ENCODE data around the gene ERICH3. TPM values are rescaled to one million over a fixed set of nuclear protein-coding genes. Genes with fewer than 3 reads are reported as not detected.

The ERICH3 gene
- total RNA-seq, 1 donor from 2014 or later = not detected

DNA sequence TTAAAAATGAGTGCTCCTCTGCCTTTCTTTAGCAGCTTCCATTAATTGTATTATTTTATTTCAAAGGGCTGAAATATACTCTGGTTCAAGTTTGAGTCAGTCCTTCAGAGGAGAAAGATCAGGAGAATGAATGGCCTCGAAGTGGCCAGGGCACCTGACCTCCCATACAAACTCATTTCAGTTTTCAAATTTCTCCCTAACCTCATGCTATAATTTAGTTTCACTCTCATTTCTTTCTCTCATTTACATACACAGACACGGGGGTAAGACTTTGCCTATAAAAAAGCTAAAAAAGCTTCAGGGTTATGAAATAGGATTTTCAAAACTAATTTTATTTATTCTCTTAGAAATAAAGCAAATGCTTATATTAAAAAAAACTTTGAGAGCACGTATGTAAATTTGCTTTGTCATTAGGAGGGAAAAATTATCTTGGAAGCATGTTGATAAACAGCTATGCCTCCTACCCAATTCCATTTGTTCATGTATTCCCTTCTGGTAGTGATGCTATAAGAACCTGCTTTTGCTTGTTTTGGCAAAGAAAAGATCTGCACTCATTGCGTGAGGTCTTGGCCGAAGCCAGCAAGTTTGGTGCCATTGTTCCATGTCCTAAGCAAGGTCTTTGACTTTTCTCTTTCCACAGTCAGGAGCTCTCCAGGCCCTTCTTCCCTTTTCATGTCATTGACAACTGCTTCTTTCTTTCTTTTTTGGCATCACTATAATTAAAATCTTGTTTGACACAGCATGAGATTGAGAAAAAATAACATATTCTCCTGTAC, 80.8 kb downstream of the ERICH3 start:
- DNase-seq (ENCODE audit: low read depth, low spot score) = no peak

GRCh38 chr1:74591949-74592348, 81.6 kb downstream of the ERICH3 start:
- no peak for DNase-seq (ENCODE audit: low read depth, low spot score)

DNA sequence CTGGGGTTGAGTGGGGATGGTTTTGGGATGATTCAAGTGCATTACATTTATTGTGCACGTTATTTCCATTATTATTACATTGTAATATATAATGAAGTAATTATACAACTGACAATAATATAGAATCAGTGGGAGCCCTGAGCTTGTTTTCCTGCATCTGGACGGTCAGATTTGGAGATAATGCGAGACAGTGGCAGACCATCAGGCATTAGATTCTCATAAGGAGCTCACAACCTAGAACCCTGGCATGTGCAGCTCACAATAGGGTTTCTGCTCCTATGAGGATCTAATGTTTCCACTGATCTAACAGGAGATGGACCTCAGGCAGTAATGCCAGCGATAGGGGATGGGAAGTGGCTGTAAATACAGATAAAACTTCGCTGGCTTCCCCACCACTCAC, 83.3 kb downstream of the ERICH3 start:
- no peak for DNase-seq (ENCODE audit: low read depth, low spot score)

- DNase-seq (ENCODE audit: low read depth, low spot score) = no peak
Measured at GRCh38 chr1:74587888-74588287, 85.7 kb downstream of the ERICH3 start.

DNA sequence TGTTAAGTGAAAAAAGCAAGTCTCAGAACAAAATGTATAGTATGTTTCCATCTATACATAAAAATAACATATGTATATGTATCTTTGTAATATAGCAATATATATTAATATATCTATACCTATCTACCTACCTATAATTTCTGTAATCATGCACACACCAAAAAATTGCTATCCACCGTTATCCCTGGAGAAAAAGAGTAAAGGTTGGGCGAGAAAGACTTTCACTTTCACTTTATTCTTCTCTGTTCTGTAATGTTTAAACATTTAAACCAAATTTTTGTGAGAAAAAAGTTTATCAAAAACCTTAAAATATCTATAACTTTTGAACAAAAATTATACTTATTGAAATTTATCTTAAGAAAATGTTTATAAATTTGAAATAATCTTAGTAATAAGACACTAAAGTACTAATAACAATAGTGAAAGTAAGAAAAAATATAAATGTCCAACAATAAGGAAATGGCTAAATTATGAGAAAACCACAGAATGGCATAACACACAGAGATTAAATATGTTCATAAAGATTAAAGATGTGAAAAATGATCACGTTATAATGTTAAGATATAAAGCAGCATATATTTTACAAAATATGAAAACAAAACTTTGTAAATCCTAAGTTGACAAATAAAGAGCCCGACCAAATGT, 87.2 kb downstream of the ERICH3 start:
- DNase-seq (ENCODE audit: low read depth, low spot score) = no peak

DNA sequence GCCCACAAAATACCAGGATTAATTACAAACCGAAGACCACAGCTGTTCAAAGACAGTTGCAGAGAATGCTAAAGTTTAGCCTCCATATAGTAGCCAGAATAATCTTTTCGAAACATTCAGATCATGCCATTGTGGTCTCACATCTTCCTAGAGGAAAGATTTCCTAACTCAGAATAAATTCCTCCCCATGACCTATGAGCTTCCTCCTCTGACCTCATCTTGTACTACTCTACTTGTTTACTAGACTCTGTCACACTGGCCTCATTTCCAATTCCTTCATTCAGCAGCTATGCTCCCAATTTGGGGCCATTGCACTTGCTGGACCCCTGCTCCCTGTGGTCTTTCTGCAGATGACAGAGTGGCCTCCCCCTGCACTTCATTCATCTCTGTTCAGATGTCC, 89.4 kb downstream of the ERICH3 start:
- DNase-seq (ENCODE audit: low read depth, low spot score) = no peak

DNA sequence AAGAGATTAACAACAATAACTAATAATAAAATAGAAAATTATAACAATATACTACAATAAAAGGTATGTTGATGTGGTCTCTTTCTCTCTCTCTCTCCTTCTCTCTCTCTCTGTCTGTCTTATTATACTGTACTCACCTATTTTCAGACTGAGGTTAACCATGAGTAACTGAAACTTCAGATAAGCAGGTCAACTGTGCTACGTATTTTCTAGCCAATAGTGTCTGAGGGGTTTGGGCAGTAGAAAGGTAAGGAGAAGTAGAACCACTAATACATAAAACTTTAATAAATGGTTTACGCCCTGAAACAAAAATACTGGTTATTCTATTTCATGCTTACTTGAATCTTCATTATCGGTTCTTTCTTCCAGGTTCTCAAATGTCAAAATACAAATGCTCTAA, 90.2 kb downstream of the ERICH3 start:
- no peak for DNase-seq (ENCODE audit: low read depth, low spot score)

GRCh38 chr1:74579425-74579824, 94.2 kb downstream of the ERICH3 start:
- no peak for DNase-seq (ENCODE audit: low read depth, low spot score)

GRCh38 chr1:74578101-74578500, 95.5 kb downstream of the ERICH3 start:
- DNase-seq (ENCODE audit: low read depth, low spot score) = no peak

DNA sequence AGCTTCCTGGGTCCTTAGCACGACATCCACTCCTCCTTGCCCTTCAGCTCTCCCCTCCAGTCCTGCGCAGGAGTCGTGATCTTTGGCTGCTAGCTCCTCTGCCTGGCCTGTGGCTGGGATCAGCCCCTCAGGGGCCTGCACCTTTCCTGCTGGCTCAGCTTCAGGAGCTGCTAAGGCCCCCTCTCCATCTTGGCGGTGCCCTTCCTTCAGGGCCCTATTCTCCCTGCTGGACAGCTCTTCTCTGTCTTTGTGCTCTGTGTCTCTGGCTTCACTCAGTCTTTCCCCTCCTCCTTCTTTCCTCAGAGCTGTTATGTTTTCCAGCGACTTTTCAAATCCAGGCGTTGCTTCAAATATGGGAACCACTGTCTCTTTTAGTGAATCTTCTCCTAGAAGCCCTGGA, 101.7 kb downstream of the ERICH3 start:
- no peak for DNase-seq (ENCODE audit: low read depth, low spot score)

GRCh38 chr1:74571493-74571800, 102.1 kb downstream of the ERICH3 start:
- DNase-seq (ENCODE audit: low read depth, low spot score) = no peak

GRCh38 chr1:74570797-74571492, 102.6 kb downstream of the ERICH3 start:
- DNase-seq (ENCODE audit: low read depth, low spot score) = no peak

- no peak for DNase-seq (ENCODE audit: low read depth, low spot score)
Measured at GRCh38 chr1:74549932-74550331, 123.7 kb downstream of the ERICH3 start.

DNA sequence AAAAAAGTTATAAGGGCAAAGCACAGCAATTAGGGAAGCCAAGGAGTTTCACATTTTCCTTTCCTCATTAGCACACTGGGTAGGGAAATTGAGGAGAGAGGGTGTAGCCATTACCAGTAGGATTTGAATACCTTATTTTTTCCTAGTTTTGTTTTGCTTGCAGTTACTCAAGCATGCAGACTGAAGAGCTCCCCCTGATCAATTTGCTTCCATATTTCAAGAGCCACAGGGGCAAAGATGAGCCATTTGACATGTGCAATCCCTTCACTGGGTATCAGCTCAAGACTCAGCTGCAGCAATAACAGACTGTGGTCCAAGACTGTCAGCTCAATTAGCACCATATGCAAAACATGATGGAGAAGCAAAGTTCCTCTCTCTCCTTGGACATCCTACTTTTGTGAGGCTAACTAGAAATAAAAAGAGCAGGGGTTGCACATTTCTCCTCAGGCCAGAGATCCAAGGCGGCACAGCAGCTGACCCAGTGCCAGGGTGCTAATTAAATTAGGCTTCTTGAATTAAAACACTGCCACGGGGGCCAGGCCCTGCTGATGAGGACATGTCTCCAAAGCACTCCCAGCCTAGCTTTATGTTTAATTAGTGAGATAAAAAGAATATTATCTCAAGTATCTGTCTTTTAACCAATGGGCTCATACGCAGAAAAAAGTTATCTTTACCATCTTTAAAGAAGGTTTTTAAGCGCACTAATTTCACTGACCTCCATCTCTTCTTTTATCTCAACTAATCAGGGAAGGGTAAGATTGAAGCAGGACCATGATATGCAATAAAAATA, 124.4 kb downstream of the ERICH3 start:
- DNase-seq (ENCODE audit: low read depth, low spot score) = no peak

- no peak for DNase-seq (ENCODE audit: low read depth, low spot score)
Measured at GRCh38 chr1:74545821-74546220, 127.8 kb downstream of the ERICH3 start.

DNA sequence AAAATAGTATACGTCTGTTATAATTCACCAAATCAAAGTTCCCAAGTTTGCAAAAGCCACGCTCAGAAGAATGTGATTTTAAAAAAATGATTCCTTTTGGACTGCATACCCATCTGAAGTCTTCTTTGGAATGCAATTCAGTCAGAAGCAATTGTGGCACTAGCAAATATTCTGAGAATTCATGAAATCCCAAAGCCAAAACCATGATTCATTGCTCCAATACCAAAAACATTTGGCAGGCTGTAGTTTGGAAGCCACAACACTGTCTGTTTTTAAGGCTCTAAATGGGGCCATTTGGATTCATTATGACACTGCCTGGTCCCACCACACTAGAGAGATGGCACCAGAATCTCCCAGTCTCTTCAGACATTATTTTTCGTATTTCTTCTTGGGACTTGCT, 139.4 kb downstream of the ERICH3 start:
- DNase-seq (ENCODE audit: low read depth, low spot score) = no peak

- DNase-seq (ENCODE audit: low read depth, low spot score) = no peak
Measured at GRCh38 chr1:74531796-74532195, 141.8 kb downstream of the ERICH3 start.

DNA sequence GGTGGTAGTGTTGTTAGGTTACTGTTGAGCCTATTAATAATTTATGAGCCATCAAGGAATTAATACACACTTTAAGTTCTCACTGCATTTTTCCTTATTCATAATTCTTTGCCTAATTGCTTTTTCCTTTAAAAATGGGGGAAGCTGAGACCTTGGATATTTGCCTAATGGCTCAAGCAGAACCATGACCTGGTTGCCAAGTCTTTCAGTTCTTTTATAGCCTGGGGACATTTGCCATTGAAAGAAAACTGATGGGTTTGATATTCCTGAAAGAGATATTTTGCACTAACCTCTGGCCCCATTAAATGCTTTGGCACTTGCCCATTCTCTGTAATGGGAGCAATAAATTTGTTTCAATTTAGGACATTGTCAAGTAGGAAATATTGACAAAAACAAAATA, 142.7 kb downstream of the ERICH3 start:
- no peak for DNase-seq (ENCODE audit: low read depth, low spot score)

GRCh38 chr1:74528123-74528522, 145.5 kb downstream of the ERICH3 start:
- DNase-seq (ENCODE audit: low read depth, low spot score) = no peak

GRCh38 chr1:74526708-74527107, 146.9 kb downstream of the ERICH3 start:
- DNase-seq (ENCODE audit: low read depth, low spot score) = no peak

DNA sequence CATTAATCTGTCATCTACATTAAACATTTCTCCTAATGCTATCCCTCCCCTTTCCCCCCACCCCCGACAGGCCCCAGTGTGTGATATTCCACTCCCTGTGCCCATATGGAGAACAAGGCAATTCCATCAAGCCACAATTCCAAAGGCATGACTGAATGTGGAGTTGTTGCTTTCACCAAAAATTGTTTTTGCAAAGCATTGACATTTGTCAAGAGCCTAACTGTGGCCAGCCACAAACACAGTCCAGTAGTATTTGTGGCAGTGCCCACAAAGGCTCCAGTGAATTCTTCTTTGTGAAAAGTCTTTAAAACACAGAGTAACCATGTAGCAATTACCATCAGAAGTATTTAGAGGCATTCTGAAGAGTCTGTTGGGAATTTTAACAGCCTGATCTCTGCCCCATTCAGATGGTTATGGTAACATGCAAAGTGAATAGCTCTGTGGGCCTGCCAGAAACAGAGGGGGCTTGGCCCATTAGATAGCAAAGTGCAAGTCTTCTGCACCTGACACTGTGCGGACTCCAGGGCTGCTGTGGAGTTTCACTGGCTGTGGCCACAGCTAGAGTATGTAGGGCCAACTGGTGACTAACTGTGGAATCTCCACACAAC, 149.6 kb downstream of the ERICH3 start:
- no peak for DNase-seq (ENCODE audit: low read depth, low spot score)

GRCh38 chr1:74522148-74522547, 151.4 kb downstream of the ERICH3 start:
- DNase-seq (ENCODE audit: low read depth, low spot score) = no peak

Data from pulmonary artery endothelial cell (primary cell).